H1 (cell line): ENCODE results near the gene CBFA2T2. TPM values are rescaled to one million over a fixed set of nuclear protein-coding genes. Genes with fewer than 3 reads are reported as not detected.

Experiments used
- CTCF ChIA-PET: fragments of 300-600 bp; sonication (Branson Sonifier 250); formaldehyde crosslinking; loops from one replicate; lab custom pipeline; 2021; ENCODE audit not compliant: partially characterized antibody; lab: Charles Lee
- POLR2A ChIA-PET: fragments of 300-600 bp; sonication (Branson Sonifier 250); formaldehyde crosslinking; loops from one replicate; lab custom pipeline; 2021; ENCODE audit warnings: inconsistent platforms; ENCODE audit not compliant: partially characterized antibody; lab: Charles Lee
- DNase-seq, 2 experiments: peaks; one replicate each; pipeline versions ENCODE4 v3.0.0 to v3.0.0-alpha.2; 2010 to 2022; ENCODE audit warnings: low spot score in 2 of 2, low read depth in 1 of 2, mixed read lengths in 1 of 2
- FAIRE-seq: peaks from 2 replicates; lab custom pipeline; 2011; peaks lifted over from hg19 to GRCh38; lab: Jason Lieb, UNC
- H2AFZ ChIP-seq: 2 replicates; pipeline ENCODE4 v1.8.1; 2012; ENCODE audit warnings: low read length, inconsistent platforms
- H2AK5ac ChIP-seq: 2 replicates; pipeline ENCODE4 v1.6.1; 2013; ENCODE audit warnings: low read depth, low read length
- H2BK120ac ChIP-seq: replicated peaks from 2 replicates; pipeline ENCODE3; 2013; ENCODE audit warnings: low read depth, low read length, inconsistent platforms
- H2BK12ac ChIP-seq: 2 replicates; pipeline ENCODE4 v1.6.1; 2013; ENCODE audit warnings: low read depth, low read length
- H2BK15ac ChIP-seq: 2 replicates; pipeline ENCODE4 v1.6.1; 2013; ENCODE audit warnings: low read length
- H2BK20ac ChIP-seq: 2 replicates; pipeline ENCODE4 v1.6.1; 2013; ENCODE audit warnings: low read length
- H2BK5ac ChIP-seq: 2 replicates; pipeline ENCODE4 v1.6.1; 2013; ENCODE audit warnings: low read depth, low read length
- H3K14ac ChIP-seq: 2 replicates; pipeline ENCODE4 v1.6.1; 2013; ENCODE audit warnings: inconsistent platforms; ENCODE audit not compliant: insufficient read length
- H3K18ac ChIP-seq: 2 replicates; pipeline ENCODE4 v1.6.1; 2013; ENCODE audit warnings: low read length; ENCODE audit errors: extremely low read depth
- H3K23ac ChIP-seq: 2 replicates; pipeline ENCODE4 v1.6.1; 2013; ENCODE audit warnings: inconsistent platforms; ENCODE audit not compliant: insufficient read length
- H3K23me2 ChIP-seq: 2 replicates; pipeline ENCODE4 v1.6.1; 2013; ENCODE audit warnings: low read depth, low read length
- H3K27ac ChIP-seq: 2 replicates; pipeline ENCODE4 v1.6.1; 2011; ENCODE audit warnings: low read depth, low read length, inconsistent platforms
- H3K27me3 ChIP-seq, 4 experiments: replicated peaks in 1 of 4; 1 replicate in 1 of 4; 2 replicates in 3 of 4; pipeline versions ENCODE4 v1.6.1 to v1.8.1; 2011 to 2013; ENCODE audit warnings: low read length in 3 of 4, mild to moderate bottlenecking in 3 of 4, inconsistent platforms in 2 of 4, mixed read lengths in 2 of 4, moderate library complexity in 1 of 4; ENCODE audit not compliant: control insufficient read depth in 3 of 4, insufficient read depth in 3 of 4; ENCODE audit errors: extremely low read depth in 1 of 4
- H3K36me3 ChIP-seq, 4 experiments: 2 replicates each; pipeline versions ENCODE4 v1.6.1 to v1.8.1; 2011 to 2013; ENCODE audit warnings: mild to moderate bottlenecking in 4 of 4, low read length in 3 of 4, moderate library complexity in 2 of 4, control low read depth in 1 of 4, inconsistent platforms in 1 of 4; ENCODE audit not compliant: insufficient read depth in 4 of 4, control insufficient read depth in 2 of 4
- H3K4ac ChIP-seq: replicated peaks from 2 replicates; pipeline ENCODE3; 2013; ENCODE audit warnings: low read length, low read depth, mixed read lengths, inconsistent platforms; ENCODE audit not compliant: insufficient read length
- H3K4me1 ChIP-seq, 4 experiments: replicated peaks in 1 of 4; 1 replicate in 1 of 4; 2 replicates in 3 of 4; pipeline versions ENCODE4 v1.6.1 to v1.8.1; 2011 to 2013; ENCODE audit warnings: low read length in 3 of 4, inconsistent platforms in 2 of 4, mixed read lengths in 1 of 4; ENCODE audit not compliant: insufficient read depth in 4 of 4, control insufficient read depth in 3 of 4
- H3K4me2 ChIP-seq, 2 experiments: 2 replicates each; pipeline versions ENCODE4 v1.6.1 to v1.8.1; 2011 to 2013; ENCODE audit warnings: low read depth in 2 of 2, low read length in 2 of 2, control low read depth in 1 of 2, inconsistent platforms in 1 of 2, mild to moderate bottlenecking in 1 of 2; ENCODE audit not compliant: insufficient read depth in 1 of 2
- H3K4me3 ChIP-seq, 4 experiments: fragments of 200-600, 300-600 bp in 1 of 4; sonication (generic), shearing (Covaris generic), sonication (Bioruptor Twin) in 1 of 4; 2 replicates each; pipeline versions ENCODE4 v1.5.1 to v1.8.1; 2011 to 2016; ENCODE audit warnings: low read length in 4 of 4, low read depth in 3 of 4, control low read depth in 2 of 4, inconsistent platforms in 2 of 4, mild to moderate bottlenecking in 2 of 4, mixed read lengths in 1 of 4, moderate library complexity in 1 of 4; ENCODE audit not compliant: insufficient read depth in 2 of 4; ENCODE audit errors: extremely low read depth in 1 of 4
- H3K56ac ChIP-seq: replicated peaks from 2 replicates; pipeline ENCODE3; 2013; ENCODE audit warnings: low read depth, mild to moderate bottlenecking, mixed read lengths, low read length, inconsistent platforms; ENCODE audit not compliant: insufficient read length
- H3K79me1 ChIP-seq: 2 replicates; pipeline ENCODE4 v1.6.1; 2013; ENCODE audit warnings: low read depth, low read length, control low read depth
- H3K79me2 ChIP-seq, 2 experiments: 2 replicates each; pipeline versions ENCODE4 v1.6.1 to v1.8.1; 2012 to 2013; ENCODE audit warnings: low read length in 2 of 2, mild to moderate bottlenecking in 2 of 2, inconsistent platforms in 1 of 2; ENCODE audit not compliant: insufficient read depth in 2 of 2, control insufficient read depth in 1 of 2
- H3K9ac ChIP-seq, 4 experiments: replicated peaks in 1 of 4; 1 replicate in 1 of 4; 2 replicates in 3 of 4; pipeline versions ENCODE4 v1.6.1 to v1.8.1; 2011 to 2013; ENCODE audit warnings: low read depth in 3 of 4, low read length in 3 of 4, control low read depth in 2 of 4, mild to moderate bottlenecking in 2 of 4, moderate library complexity in 2 of 4, inconsistent platforms in 1 of 4; ENCODE audit errors: extremely low read depth in 1 of 4
- H3K9me3 ChIP-seq, 2 experiments: 2 replicates each; pipeline versions ENCODE4 v1.6.1 to v1.8.1; 2012 to 2013; ENCODE audit warnings: mild to moderate bottlenecking in 2 of 2, moderate library complexity in 2 of 2, control low read depth in 1 of 2, inconsistent platforms in 1 of 2, low read depth in 1 of 2, low read length in 1 of 2, mixed read lengths in 1 of 2; ENCODE audit not compliant: insufficient read depth in 2 of 2
- H4K20me1 ChIP-seq, 2 experiments: replicated peaks in 1 of 2; 2 replicates each; pipeline versions ENCODE3 to v1.8.1; 2011 to 2013; ENCODE audit warnings: inconsistent platforms in 2 of 2, low read length in 2 of 2, mild to moderate bottlenecking in 1 of 2; ENCODE audit not compliant: insufficient read depth in 2 of 2, control insufficient read depth in 1 of 2
- H4K5ac ChIP-seq: 2 replicates; pipeline ENCODE4 v1.6.1; 2013; ENCODE audit warnings: low read length, low read depth, mixed read lengths, inconsistent platforms; ENCODE audit not compliant: insufficient read length
- H4K8ac ChIP-seq: 2 replicates; pipeline ENCODE4 v1.8.0; 2013; ENCODE audit warnings: mild to moderate bottlenecking, moderate library complexity, low read length, inconsistent platforms; ENCODE audit not compliant: insufficient read depth; ENCODE audit errors: extremely low read depth
- H4K91ac ChIP-seq: replicated peaks from 2 replicates; pipeline ENCODE3; 2013; ENCODE audit warnings: low read length, mixed read lengths, inconsistent platforms; ENCODE audit not compliant: insufficient read length
- TAF1 ChIP-seq: IDR thresholded peaks from 2 replicates; pipeline ENCODE4 v1.6.1; 2011; ENCODE audit warnings: mild to moderate bottlenecking, low read depth, low read length
- ZNF274 ChIP-seq: IDR thresholded peaks from 2 replicates; pipeline ENCODE4 v1.7.0; 2012; ENCODE audit warnings: low read length, borderline replicate concordance; ENCODE audit errors: extremely low read depth
- WGBS, 2 experiments: shearing (Covaris generic) in 1 of 2; methylation state at CpG; one replicate each; pipeline versions ENCODE4 v1.1.6 to v1.1.7; 2013 to 2015; ENCODE audit warnings: low lambda C conversion rate in 2 of 2, mixed read lengths in 2 of 2, inconsistent platforms in 1 of 2, low coverage in 1 of 2, missing lambda C conversion rate in 1 of 2; ENCODE audit not compliant: insufficient replicate concordance in 2 of 2, insufficient coverage in 1 of 2, insufficient read length in 1 of 2; ENCODE audit errors: extremely low coverage in 1 of 2, missing lambda C conversion rate in 1 of 2; 5-methylcytosine and 5-hydroxymethylcytosine counted together
- polyA plus RNA-seq, 7 experiments: library from polyadenylated mRNA; depleted of rRNA in 3 of 7; stranded (reverse) in 5 of 7; unstranded in 2 of 7; fragments of >200 nt in 5 of 7; fragments of 200-250 nt in 2 of 7; gene quantifications; 1 replicate in 5 of 7; 2 replicates in 1 of 7; 4 replicates in 1 of 7; pipeline versions ENCODE4 v1.2.1 to v1.2.3, GENCODE V29; 2011 to 2013; ENCODE audit warnings: missing spikeins in 2 of 7, mixed read lengths in 2 of 7
- total RNA-seq: library from RNA; stranded (reverse); fragmentation: NEBNext Ultra II Directional; extraction: Animal tissue kit (Norgen Biotek cat#: 25700); gene quantifications from 2 replicates; pipeline ENCODE4 v1.2.1, GENCODE V29; 2021
- TF ChIP-seq, protein P1 (sequence below): IDR thresholded peaks from 2 replicates; pipeline ENCODE4 v1.6.1; 2011; ENCODE audit warnings: low read length, improper control_type of control experiment

The CBFA2T2 gene
- total and polyA plus RNA-seq, 2 of the 8 experiments (the other 6 are each of a cell fraction or from before 2014, with no cell fraction given), result 11.6 to 12.9 TPM

DNA sequence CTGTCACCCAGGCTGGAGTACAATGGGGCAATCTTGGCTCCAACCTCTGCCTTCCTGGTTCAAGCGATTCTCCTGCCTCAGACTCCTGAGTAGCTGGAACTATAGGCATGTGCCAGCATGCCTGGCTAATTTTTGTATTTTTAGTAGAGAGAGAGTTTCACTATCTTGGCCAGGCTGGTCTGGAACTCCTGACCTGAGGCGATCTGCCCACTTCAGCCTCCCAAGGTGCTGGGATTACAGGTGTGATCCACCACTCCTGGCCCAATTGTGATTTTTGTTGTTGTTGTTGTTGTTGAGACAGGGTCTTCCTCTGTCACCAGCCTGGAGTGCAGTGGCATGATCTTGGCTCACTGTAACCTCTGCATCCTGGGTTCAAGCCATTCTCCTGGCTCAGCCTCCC, 69.3 kb downstream of the CBFA2T2 start:
- Histone ChIP-seq H2BK5ac (no peak overlapping the region), H3K23me2 (no peaks in the 10 kb centered on the region), H4K8ac (no peak overlapping the region), H3K27me3 (no peaks in the 10 kb centered on the region), H3K27ac (no peak overlapping the region), H2AFZ (no peak overlapping the region), H3K4me1 (no peaks in the 10 kb centered on the region; a peak in 1 of 7 replicates), H4K20me1 (peaks cover 0 to 2% of the 10 kb centered on the region in 2 experiments)
- FAIRE-seq, result no peak
- TF ChIP-seq, protein P1, sequence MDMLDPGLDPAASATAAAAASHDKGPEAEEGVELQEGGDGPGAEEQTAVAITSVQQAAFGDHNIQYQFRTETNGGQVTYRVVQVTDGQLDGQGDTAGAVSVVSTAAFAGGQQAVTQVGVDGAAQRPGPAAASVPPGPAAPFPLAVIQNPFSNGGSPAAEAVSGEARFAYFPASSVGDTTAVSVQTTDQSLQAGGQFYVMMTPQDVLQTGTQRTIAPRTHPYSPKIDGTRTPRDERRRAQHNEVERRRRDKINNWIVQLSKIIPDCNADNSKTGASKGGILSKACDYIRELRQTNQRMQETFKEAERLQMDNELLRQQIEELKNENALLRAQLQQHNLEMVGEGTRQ, result no peak
- TF ChIP-seq ZNF274 (no peak), TAF1 (no peak)
- TF ChIP-seq, all 59 proteins: peak for 0
- no peak overlapping the region for H2AK5ac ChIP-seq
- H2BK20ac ChIP-seq, result no peak overlapping the region
- no peak overlapping the region for H3K14ac ChIP-seq
- H3K23ac ChIP-seq, result no peak overlapping the region
- DNase-seq, result no peak
- no peak overlapping the region for H4K5ac ChIP-seq
- H4K91ac ChIP-seq, result no peak overlapping the region
- POLR2A ChIA-PET, result no interaction called here
- H3K9me3 ChIP-seq, result no peaks in the 10 kb centered on the region
- H3K4ac ChIP-seq, result no peak overlapping the region
- H3K9ac ChIP-seq, result no peak overlapping the region
- H3K79me2 ChIP-seq, result no peaks in the 10 kb centered on the region
- no peak overlapping the region for H2BK120ac ChIP-seq
- 69% methylated on average over 2 of the region's 2 CpGs; no CpG with 5 or more reads in 1 of the 2 experiments for WGBS, 2 experiments
- H3K56ac ChIP-seq, result no peak overlapping the region
- H2BK15ac ChIP-seq, result no peak overlapping the region
- CTCF ChIA-PET, result no interaction called here
- no peak overlapping the region for H2BK12ac ChIP-seq
- H3K4me2 ChIP-seq, result no peak overlapping the region
- no peaks in the 10 kb centered on the region for H3K36me3 ChIP-seq
- no peak overlapping the region for H3K18ac ChIP-seq
- no peak overlapping the region for H3K4me3 ChIP-seq
- no peaks in the 10 kb centered on the region; the same call in 1 of the 2 replicates for H3K79me1 ChIP-seq
